CD4-positive, alpha-beta T cell treated with Interleukin-15 for 4 hours (primary cell): ENCODE data around the gene PFDN5.

Source experiments
- DNase-seq: peaks from one replicate; pipeline ENCODE4 v3.0.0-alpha.2; 2020; ENCODE audit warnings: low spot score

PFDN5 gene

DNA sequence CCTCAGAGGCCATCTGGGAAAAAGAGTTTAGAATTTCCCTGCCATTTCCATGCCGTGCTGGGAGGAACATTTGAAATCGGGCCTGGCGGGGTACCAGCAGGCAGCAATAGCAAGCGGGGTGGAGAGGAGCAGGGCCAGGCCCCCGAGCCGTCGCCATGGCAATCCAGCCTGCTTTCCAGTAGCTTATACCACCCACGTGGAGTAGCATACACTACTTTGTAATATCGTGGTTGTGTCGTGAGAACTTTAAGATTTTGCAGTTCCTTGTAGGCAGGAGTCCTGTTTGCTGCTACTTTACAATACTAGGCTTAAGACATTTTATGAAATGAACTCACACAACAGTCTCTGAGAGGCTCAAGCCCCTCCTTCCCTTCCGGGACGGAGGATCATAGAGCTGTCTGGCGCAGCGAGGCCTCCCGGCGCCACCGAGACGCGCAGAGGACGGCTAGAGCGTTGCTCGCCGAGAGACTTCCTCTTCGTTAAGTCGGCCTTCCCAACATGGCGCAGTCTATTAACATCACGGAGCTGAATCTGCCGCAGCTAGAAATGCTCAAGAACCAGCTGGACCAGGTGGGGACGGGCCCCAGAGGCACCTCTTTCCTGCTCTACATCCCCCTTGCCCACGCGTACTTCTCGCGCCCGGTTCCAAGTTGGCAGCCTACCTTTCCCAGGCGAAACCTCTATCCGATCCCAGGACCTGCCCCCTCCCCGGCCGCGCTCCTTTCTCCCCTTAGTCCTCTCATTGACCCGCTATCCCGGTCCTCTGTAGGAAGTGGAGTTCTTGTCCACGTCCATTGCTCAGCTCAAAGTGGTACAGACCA lies at the start of gene PFDN5:
Gene PFDN5, plus strand, starts transcription at position 473 of the 821 bp plus-strand sequence. Its CDS starts 26 bp downstream, at position 499.
- DNase-seq, result peak; percentile 93

GRCh38 chr12:53251477-53252348 lies 43.6 kb upstream of the PFDN5 start:
- DNase-seq, result peak; percentile 71

DNA sequence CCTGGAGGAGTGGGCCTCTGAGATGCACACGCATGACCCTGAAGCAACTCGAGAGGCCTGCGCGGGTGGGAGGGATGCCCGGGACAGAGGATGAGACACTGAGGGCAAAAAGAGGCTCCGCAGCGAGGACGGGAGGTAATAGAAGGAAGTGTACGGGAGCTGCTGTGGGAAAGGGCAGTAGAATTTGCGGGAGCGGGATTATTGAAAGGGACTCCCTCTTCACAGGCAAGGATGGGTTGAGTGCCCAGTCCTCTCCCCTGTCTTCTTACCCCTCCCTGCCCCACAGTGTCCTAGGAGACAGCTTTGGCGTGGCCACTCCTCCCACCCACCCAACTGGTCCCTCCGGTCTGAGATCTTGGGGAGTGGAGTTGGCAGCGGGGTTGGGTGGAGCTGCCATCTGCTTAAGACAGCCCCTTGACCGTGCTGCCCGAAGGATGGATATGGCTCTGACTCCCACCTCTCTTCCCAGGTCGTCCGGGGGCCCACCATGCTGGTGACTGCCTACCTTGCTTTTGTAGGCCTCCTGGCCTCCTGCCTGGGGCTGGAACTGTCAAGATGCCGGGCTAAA lies 42.9 kb upstream of the PFDN5 start:
- no peak for DNase-seq

- DNase-seq, result no peak
Measured at GRCh38 chr12:53253298-53253697, 42.0 kb upstream of the PFDN5 start.

GRCh38 chr12:53254816-53255545 lies 40.4 kb upstream of the PFDN5 start:
- DNase-seq, result no peak

DNA sequence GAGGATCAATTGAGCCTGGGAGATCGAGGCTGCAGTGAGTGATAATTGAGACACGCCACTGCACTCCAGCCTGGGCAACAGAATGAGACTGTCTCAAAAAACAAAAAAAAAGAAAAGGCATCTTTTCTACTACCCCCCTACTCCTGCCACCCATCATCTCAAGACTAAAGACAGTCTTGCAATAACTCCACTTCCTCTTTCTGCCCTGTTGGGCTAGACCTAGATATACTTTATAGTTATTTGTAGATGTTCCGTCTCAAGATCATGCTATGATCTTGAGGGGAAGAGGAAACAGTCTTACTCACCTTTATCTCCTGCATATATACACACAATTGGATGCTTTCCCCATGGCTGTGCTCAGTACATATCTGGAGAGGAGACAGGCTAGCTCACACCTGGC lies 39.3 kb upstream of the PFDN5 start:
- no peak for DNase-seq

GRCh38 chr12:53258541-53259539 lies 36.5 kb upstream of the PFDN5 start:
- DNase-seq, result no peak

DNA sequence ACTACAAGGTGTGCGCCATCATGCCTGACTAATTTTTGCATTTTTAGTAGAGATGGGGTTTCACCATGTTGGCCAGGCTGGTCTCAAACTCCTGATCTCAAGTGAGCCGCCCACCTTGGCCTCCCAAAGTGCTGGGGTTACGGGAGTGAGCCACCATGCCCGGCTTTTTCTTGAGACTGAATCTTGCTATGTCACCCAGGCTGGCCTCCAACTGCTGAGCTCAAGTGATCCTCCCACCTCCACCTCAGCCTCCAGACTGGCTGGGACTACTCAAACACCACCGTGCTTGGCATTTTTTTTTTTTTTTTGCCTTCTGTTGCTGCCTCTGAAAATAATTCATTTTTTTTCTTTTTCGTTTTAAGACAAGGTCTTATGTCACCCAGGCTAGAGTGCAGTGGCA lies 35.5 kb upstream of the PFDN5 start:
- DNase-seq, result no peak

GRCh38 chr12:53265783-53266182 lies 29.6 kb upstream of the PFDN5 start:
- DNase-seq, result no peak

- DNase-seq, result no peak
Measured at GRCh38 chr12:53267306-53267998, 27.9 kb upstream of the PFDN5 start.

DNA sequence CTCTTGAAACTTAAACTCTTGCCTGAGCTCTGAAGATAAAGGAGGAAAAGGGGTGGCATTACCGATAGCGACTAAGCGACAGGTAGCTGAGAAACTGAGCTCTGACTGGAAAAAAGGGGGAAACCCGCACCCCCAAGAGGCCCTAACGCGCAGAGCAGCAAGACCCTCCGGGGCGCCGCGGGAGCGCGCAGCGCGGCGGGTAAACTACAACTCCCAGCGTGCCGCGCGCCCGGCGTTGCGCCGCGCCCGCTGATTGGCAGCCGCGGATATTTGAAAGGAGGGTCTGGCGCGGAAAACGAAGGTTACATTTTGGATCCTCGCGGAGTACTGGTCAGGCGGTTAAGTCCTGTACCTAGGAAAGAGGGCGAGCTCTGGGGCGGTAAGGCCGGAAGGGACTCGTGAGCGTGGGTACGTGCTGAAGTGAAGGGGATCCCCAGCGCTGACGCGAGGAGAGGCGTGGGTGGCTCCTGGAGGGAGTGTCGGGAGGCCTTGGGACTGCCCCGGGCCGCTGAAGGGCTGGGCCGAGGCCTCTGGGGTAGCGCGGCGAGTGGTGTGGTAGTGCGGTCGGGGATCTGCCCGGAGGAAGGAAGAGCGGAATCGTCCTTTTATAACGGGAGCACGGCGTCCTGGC lies 27.2 kb upstream of the PFDN5 start, which contains the start of gene ESPL1:
Gene ESPL1, plus strand, starts transcription at position 301 of the 631 bp plus-strand sequence. CDS start 468 bp downstream, outside the sequence.
- peak; percentile 83 for DNase-seq

DNA sequence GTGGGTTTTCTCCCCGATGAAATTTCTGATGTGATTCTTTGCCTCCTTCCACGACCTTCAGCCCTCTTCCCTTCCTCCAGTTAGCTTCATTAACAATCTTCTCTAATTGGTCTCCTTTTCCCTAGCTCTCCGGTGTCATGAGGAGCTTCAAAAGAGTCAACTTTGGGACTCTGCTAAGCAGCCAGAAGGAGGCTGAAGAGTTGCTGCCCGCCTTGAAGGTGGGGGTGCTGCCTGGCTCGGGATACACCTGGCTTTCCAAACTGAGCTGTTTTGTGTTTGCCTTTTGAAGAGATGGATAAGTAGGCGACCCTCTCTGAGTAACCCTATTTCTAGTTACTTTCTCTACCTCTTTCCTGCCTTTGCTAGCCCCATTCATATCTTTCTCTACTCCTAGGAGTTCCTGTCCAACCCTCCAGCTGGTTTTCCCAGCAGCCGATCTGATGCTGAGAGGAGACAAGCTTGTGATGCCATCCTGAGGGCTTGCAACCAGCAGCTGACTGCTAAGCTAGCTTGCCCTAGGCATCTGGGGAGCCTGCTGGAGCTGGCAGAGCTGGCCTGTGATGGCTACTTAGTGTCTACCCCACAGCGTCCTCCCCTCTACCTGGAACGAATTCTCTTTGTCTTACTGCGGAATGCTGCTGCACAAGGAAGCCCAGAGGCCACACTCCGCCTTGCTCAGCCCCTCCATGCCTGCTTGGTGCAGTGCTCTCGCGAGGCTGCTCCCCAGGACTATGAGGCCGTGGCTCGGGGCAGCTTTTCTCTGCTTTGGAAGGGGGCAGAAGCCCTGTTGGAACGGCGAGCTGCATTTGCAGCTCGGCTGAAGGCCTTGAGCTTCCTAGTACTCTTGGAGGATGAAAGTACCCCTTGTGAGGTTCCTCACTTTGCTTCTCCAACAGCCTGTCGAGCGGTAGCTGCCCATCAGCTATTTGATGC lies 26.4 kb upstream of the PFDN5 start:
- no peak for DNase-seq

DNA sequence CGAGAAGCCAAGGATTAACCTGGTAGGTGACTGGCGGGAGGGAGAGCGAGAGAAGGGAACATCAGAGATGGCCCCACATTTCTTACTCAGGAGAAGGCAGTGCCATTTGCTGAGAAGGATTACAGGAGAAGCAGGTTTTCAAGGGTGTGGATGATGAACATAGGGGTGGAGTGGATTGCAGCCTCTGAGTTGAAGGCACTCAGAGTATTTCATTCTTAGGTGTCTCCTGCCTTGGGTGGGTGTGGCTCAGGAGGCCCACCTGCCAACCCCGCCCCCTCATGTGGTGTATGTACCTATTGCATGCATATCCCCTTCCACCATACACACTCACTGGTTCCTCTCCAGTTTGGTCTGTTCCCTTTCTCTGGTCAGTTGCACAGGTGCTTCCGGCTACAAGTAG lies 20.9 kb upstream of the PFDN5 start:
- no peak for DNase-seq

DNA sequence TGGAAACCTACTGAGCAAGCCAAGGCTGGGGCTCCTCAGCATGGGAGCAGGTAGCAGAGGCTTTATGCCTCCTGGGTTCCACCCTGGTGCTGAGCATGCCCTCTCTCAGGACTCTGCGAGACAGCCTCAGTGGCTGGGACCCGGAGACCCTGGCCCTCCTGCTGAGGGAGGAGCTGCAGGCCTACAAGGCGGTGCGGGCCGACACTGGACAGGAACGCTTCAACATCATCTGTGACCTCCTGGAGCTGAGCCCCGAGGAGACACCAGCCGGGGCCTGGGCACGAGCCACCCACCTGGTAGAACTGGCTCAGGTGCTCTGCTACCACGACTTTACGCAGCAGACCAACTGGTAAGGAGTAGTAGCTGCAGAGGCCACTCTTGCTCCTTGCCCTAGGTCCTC lies 18.8 kb upstream of the PFDN5 start:
- no peak for DNase-seq

DNA sequence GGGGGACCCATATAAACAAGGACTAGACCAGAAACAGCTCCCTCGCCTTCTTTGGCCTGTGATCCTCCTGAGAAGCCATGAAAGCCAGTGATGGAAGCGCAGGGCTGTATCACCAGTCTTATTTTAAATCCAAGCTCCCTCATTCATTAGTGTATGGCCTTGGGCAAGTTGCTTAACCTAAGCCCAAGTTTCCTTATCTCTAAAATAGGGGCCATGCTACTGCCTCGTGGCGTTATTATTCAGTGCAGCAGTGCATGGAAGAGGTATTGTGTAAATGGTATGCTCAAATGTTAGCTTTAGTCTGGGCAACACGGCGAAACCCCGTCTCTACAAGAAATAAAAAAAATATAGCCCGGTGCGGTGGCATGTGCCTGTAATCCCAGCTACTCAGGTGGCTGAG lies 17.4 kb upstream of the PFDN5 start:
- no peak for DNase-seq

DNA sequence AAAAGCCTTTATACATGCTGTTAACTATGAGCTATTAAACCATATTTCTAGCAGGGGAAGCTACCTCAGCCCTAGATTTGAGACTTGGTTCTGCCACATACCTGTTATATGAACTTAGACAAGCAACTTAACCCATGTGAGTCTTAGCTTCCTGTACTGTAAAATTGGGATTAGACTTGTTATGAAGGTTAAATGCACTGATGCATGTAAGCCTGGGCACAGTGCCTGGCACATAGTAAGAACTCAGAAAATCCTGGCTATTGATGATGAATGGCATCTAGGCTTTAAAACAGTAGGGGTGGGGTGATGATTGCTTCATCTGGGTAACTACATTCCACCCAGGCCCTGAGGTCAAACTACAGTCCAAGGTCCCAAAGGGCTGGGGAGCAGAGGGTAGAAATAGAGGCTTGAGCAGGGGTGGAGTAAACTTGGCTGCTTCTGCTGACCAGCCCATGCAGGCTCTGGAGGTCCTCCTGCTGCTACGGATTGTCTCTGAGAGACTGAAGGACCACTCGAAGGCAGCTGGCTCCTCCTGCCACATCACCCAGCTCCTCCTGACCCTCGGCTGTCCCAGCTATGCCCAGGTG lies 16.0 kb upstream of the PFDN5 start:
- DNase-seq, result no peak

DNA sequence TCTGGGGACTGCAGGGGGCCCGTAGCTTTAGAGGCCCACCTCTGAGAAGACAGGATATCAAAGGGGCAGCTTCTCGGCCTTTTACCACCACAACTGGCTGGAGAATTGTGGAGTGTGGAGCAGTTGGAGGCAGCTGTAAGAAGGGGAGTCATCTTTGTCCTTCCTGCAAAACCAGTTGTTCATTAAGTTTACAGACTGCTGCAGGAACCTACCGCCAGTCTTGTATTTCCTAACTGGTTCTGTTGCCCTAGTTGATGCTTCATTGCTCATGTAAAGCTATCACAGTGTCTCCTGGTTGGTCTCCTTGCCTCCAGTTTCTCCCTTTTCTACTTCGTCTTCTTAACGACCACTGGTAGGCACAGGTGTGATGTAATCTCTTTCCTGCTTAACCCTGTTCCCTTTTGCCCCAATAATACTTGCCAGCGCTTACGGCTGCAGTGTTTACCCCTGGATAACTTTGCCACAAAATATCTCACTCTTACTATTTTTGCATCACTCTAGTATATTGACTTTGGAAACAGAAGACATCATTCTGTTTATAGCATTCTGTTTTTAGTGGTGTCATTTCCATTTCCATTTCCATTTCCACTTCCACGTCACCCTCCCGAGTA lies 15.3 kb upstream of the PFDN5 start:
- DNase-seq, result no peak

GRCh38 chr12:53286448-53286847 lies 8.9 kb upstream of the PFDN5 start:
- DNase-seq, result no peak
